Duodenal mucosa (tissue), 2 donors: ENCODE results near the gene RELCH.
"Not testable (repeated sequence)": the region's sequence is repeated elsewhere in the genome, so short reads cannot be mapped to it uniquely, and the experiment has no call there.

Source experiments
- H3K27ac ChIP-seq: one replicate; pipeline ENCODE4 v1.7.0; 2013; ENCODE audit warnings: low read depth, low read length
- H3K27me3 ChIP-seq, 2 donors: one replicate each; pipeline ENCODE4 v1.7.0; 2013; ENCODE audit warnings: low read length in 2 of 2, control low read depth in 1 of 2; ENCODE audit not compliant: insufficient read depth in 2 of 2, control insufficient read depth in 1 of 2
- H3K36me3 ChIP-seq, 2 donors: one replicate each; pipeline ENCODE4 v1.7.0; 2013; ENCODE audit warnings: low read length in 2 of 2, control low read depth in 1 of 2; ENCODE audit not compliant: insufficient read depth in 2 of 2, control insufficient read depth in 1 of 2
- H3K4me1 ChIP-seq, 2 donors: one replicate each; pipeline ENCODE4 v1.7.0; 2013; ENCODE audit warnings: low read length in 2 of 2, control low read depth in 1 of 2; ENCODE audit not compliant: insufficient read depth in 2 of 2, control insufficient read depth in 1 of 2
- H3K4me3 ChIP-seq, 2 donors: one replicate each; pipeline ENCODE4 v1.7.0; 2013; ENCODE audit warnings: low read length in 2 of 2, low read depth in 1 of 2
- H3K9ac ChIP-seq, 2 donors: one replicate each; pipeline ENCODE4 v1.7.0; 2013; ENCODE audit warnings: low read length in 2 of 2, low read depth in 1 of 2
- H3K9me3 ChIP-seq, 2 donors: one replicate each; pipeline ENCODE4 v1.7.0; 2013; ENCODE audit warnings: low read length in 2 of 2, control low read depth in 1 of 2; ENCODE audit not compliant: control insufficient read depth in 1 of 2

Gene RELCH

GRCh38 chr18:62164855-62165487, 22.1 kb upstream of the RELCH start:
- Histone ChIP-seq H3K27me3 (no peaks in the 10 kb centered on the region), H3K27ac (no peak overlapping the region), H3K4me1 (no peaks in the 10 kb centered on the region), H3K9me3 (no peaks in the 10 kb centered on the region), H3K36me3 (peaks cover 4 to 6% of the 10 kb centered on the region in 2 donors), H3K4me3 (no peak overlapping the region), H3K9ac (no peak overlapping the region)

GRCh38 chr18:62165583-62165982, 21.5 kb upstream of the RELCH start:
- H3K9me3 ChIP-seq = no peaks in the 10 kb centered on the region
- no peaks in the 10 kb centered on the region for H3K4me1 ChIP-seq
- no peak overlapping the region for H3K9ac ChIP-seq
- H3K36me3 ChIP-seq = peaks cover 4 to 6% of the 10 kb centered on the region in 2 donors
- H3K27ac ChIP-seq = no peak overlapping the region
- H3K27me3 ChIP-seq = no peaks in the 10 kb centered on the region
- no peak overlapping the region for H3K4me3 ChIP-seq

GRCh38 chr18:62166524-62166923, 20.5 kb upstream of the RELCH start:
- H3K9ac ChIP-seq, H3K27ac ChIP-seq, H3K9me3 ChIP-seq, H3K4me3 ChIP-seq, H3K4me1 ChIP-seq, H3K27me3 ChIP-seq, H3K36me3 ChIP-seq: not testable (repeated sequence)

GRCh38 chr18:62170857-62171256, 16.2 kb upstream of the RELCH start:
- Histone ChIP-seq H3K9me3 (no peaks in the 10 kb centered on the region), H3K27ac (no peak overlapping the region), H3K4me1 (no peaks in the 10 kb centered on the region)

GRCh38 chr18:62172298-62172697, 14.8 kb upstream of the RELCH start:
- H3K4me3 ChIP-seq = no peak overlapping the region
- no peaks in the 10 kb centered on the region for H3K36me3 ChIP-seq
- H3K27me3 ChIP-seq = no peaks in the 10 kb centered on the region
- no peaks in the 10 kb centered on the region for H3K9me3 ChIP-seq
- no peaks in the 10 kb centered on the region for H3K4me1 ChIP-seq
- H3K27ac ChIP-seq = no peak overlapping the region
- H3K9ac ChIP-seq = no peak overlapping the region

More at GRCh38 chr18:62170857-62171256, 16.2 kb upstream of the RELCH start:
- H3K36me3 ChIP-seq = no peaks in the 10 kb centered on the region
- H3K4me3 ChIP-seq = no peak overlapping the region
- H3K27me3 ChIP-seq = no peaks in the 10 kb centered on the region
- no peak overlapping the region for H3K9ac ChIP-seq

- H3K27ac ChIP-seq = no peak overlapping the region
- H3K9me3 ChIP-seq = no peaks in the 10 kb centered on the region
- no peaks in the 10 kb centered on the region for H3K27me3 ChIP-seq
- H3K4me1 ChIP-seq = no peaks in the 10 kb centered on the region
- no peak overlapping the region for H3K9ac ChIP-seq
- no peaks in the 10 kb centered on the region for H3K36me3 ChIP-seq
- no peak overlapping the region for H3K4me3 ChIP-seq
These were observed 11.5 kb upstream of the RELCH start for GRCh38 chr18:62175521-62175920.

- Histone ChIP-seq H3K9ac (no peak overlapping the region), H3K27me3 (no peaks in the 10 kb centered on the region), H3K4me3 (no peak overlapping the region), H3K9me3 (no peaks in the 10 kb centered on the region), H3K27ac (no peak overlapping the region), H3K36me3 (no peaks in the 10 kb centered on the region), H3K4me1 (no peaks in the 10 kb centered on the region)
These were observed 9.8 kb upstream of the RELCH start for GRCh38 chr18:62177271-62177670.

GRCh38 chr18:62179213-62179612, 7.8 kb upstream of the RELCH start:
- H3K4me1 ChIP-seq = no peaks in the 10 kb centered on the region
- no peaks in the 10 kb centered on the region for H3K9me3 ChIP-seq
- no peak overlapping the region for H3K27ac ChIP-seq
- no peaks in the 10 kb centered on the region for H3K36me3 ChIP-seq
- no peaks in the 10 kb centered on the region for H3K27me3 ChIP-seq
- H3K9ac ChIP-seq = no peak overlapping the region
- no peak overlapping the region for H3K4me3 ChIP-seq

- Histone ChIP-seq H3K36me3 (no peaks in the 10 kb centered on the region), H3K9me3 (no peaks in the 10 kb centered on the region), H3K27me3 (no peaks in the 10 kb centered on the region), H3K27ac (no peak overlapping the region), H3K4me3 (no peak overlapping the region), H3K9ac (no peak overlapping the region), H3K4me1 (peaks cover 0 to 12% of the 10 kb centered on the region in 2 donors)
These were observed 4.8 kb upstream of the RELCH start for GRCh38 chr18:62182220-62182619.

GRCh38 chr18:62183578-62184195, 3.4 kb upstream of the RELCH start:
- H3K36me3 ChIP-seq = no peaks in the 10 kb centered on the region
- no peak overlapping the region for H3K27ac ChIP-seq
- H3K27me3 ChIP-seq = no peaks in the 10 kb centered on the region
- peaks cover 6 to 12% of the 10 kb centered on the region in 2 donors for H3K4me1 ChIP-seq
- no peak overlapping the region for H3K9ac ChIP-seq
- H3K4me3 ChIP-seq = no peak overlapping the region
- H3K9me3 ChIP-seq = no peaks in the 10 kb centered on the region
